SK-N-SH treated with all-trans-retinoic acid at 6 μM for 48 hours (cell line): ENCODE data around the gene TDRD12.
"Not testable (repeated sequence)": the region's sequence is repeated elsewhere in the genome, so short reads cannot be mapped to it uniquely, and the experiment has no call there.

Experiments used
- ATAC-seq: fragments of 200-7000 bp; cut with Tn5 transposase; 3 replicates; pipeline ENCODE4 v1.9.1; 2020; ENCODE audit warnings: mild to moderate bottlenecking, moderate library complexity
- BACH2 ChIP-seq: fragments of 250-450 bp; sonication (Bioruptor Pico); IDR thresholded peaks from 2 replicates; pipeline ENCODE4 v1.9.0; 2021; ENCODE audit warnings: mild to moderate bottlenecking, borderline replicate concordance
- ESRRG ChIP-seq: fragments of 250-450 bp; sonication (Bioruptor Pico); IDR thresholded peaks from 2 replicates; pipeline ENCODE4 v1.6.1; 2021; ENCODE audit warnings: mild to moderate bottlenecking
- GLIS3 ChIP-seq: fragments of 250-450 bp; sonication (Bioruptor Pico); IDR thresholded peaks from 2 replicates; pipeline ENCODE4 v1.5.0; 2020; ENCODE audit warnings: mild to moderate bottlenecking, moderate library complexity
- OSR1 ChIP-seq: fragments of 250-450 bp; sonication (Bioruptor Pico); IDR thresholded peaks from 2 replicates; pipeline ENCODE4 v1.8.0; 2022; ENCODE audit warnings: moderate library complexity, mild to moderate bottlenecking, inconsistent platforms
- PPARA ChIP-seq: fragments of 250-450 bp; sonication (Bioruptor Pico); IDR thresholded peaks from 2 replicates; pipeline ENCODE4 v1.5.0; 2020; ENCODE audit warnings: mild to moderate bottlenecking, borderline replicate concordance
- SNAI2 ChIP-seq: fragments of 250-450 bp; sonication (Bioruptor Pico); IDR thresholded peaks from 2 replicates; pipeline ENCODE4 v1.5.0; 2020; ENCODE audit warnings: mild to moderate bottlenecking, moderate library complexity
- TCF4 ChIP-seq: fragments of 250-450 bp; sonication (Bioruptor Pico); IDR thresholded peaks from 2 replicates; pipeline ENCODE4 v1.8.0; 2021; ENCODE audit warnings: mild to moderate bottlenecking, moderate library complexity, borderline replicate concordance
- ZNF565 ChIP-seq: fragments of 450-650 bp; formaldehyde crosslinking; conservative IDR thresholded peaks from 2 replicates; pipeline ENCODE4 v1.5.0; 2020; ENCODE audit warnings: low read depth, mild to moderate bottlenecking, moderate library complexity
- ZNF70 ChIP-seq: fragments of 450-650 bp; formaldehyde crosslinking; IDR thresholded peaks from 2 replicates; pipeline ENCODE4 v1.5.0; 2020; ENCODE audit warnings: mild to moderate bottlenecking, moderate library complexity
- TF ChIP-seq, protein P1 (sequence below): fragments of 250-450 bp; sonication (Bioruptor Pico); IDR thresholded peaks from 2 replicates; pipeline ENCODE4 v1.8.0; 2020; ENCODE audit warnings: mild to moderate bottlenecking, moderate library complexity, borderline replicate concordance
- TF ChIP-seq, protein P2 (sequence below): fragments of 250-450 bp; sonication (Bioruptor Pico); IDR thresholded peaks from 2 replicates; pipeline ENCODE4 v1.5.1; 2021; ENCODE audit warnings: mild to moderate bottlenecking, moderate library complexity
- TF ChIP-seq, protein P3 (sequence below): fragments of 250-450 bp; sonication (Bioruptor Pico); IDR thresholded peaks from 2 replicates; pipeline ENCODE4 v1.5.1; 2020; ENCODE audit warnings: low read depth, mild to moderate bottlenecking, moderate library complexity
- TF ChIP-seq, protein P4 (sequence below): fragments of 250-450 bp; sonication (Bioruptor Pico); IDR thresholded peaks from 2 replicates; pipeline ENCODE4 v1.5.0; 2020; ENCODE audit warnings: mild to moderate bottlenecking, moderate library complexity
- TF ChIP-seq, protein P5 (sequence below): fragments of 250-450 bp; sonication (Bioruptor Pico); IDR thresholded peaks from 2 replicates; pipeline ENCODE4 v1.8.0; 2021; ENCODE audit warnings: low read depth, mild to moderate bottlenecking, moderate library complexity, borderline replicate concordance

TDRD12 gene

DNA sequence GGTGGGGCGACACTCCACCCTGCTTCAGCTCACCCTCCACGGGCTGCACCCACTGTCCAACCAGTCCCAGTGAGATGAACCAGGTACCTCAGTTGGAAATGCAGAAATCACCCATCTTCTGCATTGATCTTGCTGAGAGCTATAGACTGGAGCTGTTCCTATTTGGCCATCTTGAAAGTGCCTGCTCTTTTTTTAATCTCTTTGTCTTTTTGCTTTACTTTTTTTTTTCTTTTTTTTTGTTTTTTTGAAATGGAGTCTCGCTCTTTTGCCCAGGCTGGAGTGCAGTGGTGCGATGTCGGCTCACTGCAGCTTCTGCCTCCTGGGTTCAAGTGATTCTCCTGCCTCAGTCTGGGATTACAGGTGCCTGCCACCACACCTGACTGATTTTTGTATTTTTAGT is 68.3 kb downstream of the TDRD12 start:
- ATAC-seq: not testable (repeated sequence)

DNA sequence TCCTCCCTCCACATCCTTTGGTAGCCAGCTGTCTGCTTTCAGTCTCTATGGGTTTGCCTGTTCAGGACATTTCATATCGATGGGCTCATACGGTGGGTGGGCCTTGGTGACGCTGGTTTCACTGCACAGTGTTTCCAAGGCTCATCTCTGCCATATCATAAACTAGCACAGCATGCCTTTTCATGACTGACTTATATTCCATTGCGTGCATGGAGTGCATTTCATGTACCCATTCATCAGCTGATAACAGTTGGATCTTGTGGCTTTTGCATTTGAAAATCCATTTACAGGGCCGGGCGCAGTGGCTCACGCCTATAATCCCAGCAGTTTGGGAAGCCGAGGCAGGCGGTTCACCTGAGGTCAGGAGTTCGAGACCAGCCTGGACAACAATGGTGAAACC is 69.9 kb downstream of the TDRD12 start:
- TF ChIP-seq GLIS3 (CRISPR knock-in tag) (no peak), BACH2 (CRISPR knock-in tag) (no peak), ZNF565 (CRISPR knock-in tag) (no peak), SNAI2 (CRISPR knock-in tag) (no peak)
- TF ChIP-seq, protein P1, sequence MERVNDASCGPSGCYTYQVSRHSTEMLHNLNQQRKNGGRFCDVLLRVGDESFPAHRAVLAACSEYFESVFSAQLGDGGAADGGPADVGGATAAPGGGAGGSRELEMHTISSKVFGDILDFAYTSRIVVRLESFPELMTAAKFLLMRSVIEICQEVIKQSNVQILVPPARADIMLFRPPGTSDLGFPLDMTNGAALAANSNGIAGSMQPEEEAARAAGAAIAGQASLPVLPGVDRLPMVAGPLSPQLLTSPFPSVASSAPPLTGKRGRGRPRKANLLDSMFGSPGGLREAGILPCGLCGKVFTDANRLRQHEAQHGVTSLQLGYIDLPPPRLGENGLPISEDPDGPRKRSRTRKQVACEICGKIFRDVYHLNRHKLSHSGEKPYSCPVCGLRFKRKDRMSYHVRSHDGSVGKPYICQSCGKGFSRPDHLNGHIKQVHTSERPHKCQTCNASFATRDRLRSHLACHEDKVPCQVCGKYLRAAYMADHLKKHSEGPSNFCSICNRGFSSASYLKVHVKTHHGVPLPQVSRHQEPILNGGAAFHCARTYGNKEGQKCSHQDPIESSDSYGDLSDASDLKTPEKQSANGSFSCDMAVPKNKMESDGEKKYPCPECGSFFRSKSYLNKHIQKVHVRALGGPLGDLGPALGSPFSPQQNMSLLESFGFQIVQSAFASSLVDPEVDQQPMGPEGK (CRISPR knock-in tag): no peak
- TF ChIP-seq, protein P2, sequence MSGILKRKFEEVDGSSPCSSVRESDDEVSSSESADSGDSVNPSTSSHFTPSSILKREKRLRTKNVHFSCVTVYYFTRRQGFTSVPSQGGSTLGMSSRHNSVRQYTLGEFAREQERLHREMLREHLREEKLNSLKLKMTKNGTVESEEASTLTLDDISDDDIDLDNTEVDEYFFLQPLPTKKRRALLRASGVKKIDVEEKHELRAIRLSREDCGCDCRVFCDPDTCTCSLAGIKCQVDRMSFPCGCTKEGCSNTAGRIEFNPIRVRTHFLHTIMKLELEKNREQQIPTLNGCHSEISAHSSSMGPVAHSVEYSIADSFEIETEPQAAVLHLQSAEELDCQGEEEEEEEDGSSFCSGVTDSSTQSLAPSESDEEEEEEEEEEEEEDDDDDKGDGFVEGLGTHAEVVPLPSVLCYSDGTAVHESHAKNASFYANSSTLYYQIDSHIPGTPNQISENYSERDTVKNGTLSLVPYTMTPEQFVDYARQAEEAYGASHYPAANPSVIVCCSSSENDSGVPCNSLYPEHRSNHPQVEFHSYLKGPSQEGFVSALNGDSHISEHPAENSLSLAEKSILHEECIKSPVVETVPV (CRISPR knock-in tag): no peak
- TF ChIP-seq, protein P3, sequence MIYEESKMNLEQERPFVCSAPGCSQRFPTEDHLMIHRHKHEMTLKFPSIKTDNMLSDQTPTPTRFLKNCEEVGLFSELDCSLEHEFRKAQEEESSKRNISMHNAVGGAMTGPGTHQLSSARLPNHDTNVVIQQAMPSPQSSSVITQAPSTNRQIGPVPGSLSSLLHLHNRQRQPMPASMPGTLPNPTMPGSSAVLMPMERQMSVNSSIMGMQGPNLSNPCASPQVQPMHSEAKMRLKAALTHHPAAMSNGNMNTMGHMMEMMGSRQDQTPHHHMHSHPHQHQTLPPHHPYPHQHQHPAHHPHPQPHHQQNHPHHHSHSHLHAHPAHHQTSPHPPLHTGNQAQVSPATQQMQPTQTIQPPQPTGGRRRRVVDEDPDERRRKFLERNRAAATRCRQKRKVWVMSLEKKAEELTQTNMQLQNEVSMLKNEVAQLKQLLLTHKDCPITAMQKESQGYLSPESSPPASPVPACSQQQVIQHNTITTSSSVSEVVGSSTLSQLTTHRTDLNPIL (CRISPR knock-in tag): no peak
- TF ChIP-seq, protein P4, sequence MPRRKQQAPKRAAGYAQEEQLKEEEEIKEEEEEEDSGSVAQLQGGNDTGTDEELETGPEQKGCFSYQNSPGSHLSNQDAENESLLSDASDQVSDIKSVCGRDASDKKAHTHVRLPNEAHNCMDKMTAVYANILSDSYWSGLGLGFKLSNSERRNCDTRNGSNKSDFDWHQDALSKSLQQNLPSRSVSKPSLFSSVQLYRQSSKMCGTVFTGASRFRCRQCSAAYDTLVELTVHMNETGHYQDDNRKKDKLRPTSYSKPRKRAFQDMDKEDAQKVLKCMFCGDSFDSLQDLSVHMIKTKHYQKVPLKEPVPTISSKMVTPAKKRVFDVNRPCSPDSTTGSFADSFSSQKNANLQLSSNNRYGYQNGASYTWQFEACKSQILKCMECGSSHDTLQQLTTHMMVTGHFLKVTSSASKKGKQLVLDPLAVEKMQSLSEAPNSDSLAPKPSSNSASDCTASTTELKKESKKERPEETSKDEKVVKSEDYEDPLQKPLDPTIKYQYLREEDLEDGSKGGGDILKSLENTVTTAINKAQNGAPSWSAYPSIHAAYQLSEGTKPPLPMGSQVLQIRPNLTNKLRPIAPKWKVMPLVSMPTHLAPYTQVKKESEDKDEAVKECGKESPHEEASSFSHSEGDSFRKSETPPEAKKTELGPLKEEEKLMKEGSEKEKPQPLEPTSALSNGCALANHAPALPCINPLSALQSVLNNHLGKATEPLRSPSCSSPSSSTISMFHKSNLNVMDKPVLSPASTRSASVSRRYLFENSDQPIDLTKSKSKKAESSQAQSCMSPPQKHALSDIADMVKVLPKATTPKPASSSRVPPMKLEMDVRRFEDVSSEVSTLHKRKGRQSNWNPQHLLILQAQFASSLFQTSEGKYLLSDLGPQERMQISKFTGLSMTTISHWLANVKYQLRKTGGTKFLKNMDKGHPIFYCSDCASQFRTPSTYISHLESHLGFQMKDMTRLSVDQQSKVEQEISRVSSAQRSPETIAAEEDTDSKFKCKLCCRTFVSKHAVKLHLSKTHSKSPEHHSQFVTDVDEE (CRISPR knock-in tag): no peak
- TF ChIP-seq, protein P5, sequence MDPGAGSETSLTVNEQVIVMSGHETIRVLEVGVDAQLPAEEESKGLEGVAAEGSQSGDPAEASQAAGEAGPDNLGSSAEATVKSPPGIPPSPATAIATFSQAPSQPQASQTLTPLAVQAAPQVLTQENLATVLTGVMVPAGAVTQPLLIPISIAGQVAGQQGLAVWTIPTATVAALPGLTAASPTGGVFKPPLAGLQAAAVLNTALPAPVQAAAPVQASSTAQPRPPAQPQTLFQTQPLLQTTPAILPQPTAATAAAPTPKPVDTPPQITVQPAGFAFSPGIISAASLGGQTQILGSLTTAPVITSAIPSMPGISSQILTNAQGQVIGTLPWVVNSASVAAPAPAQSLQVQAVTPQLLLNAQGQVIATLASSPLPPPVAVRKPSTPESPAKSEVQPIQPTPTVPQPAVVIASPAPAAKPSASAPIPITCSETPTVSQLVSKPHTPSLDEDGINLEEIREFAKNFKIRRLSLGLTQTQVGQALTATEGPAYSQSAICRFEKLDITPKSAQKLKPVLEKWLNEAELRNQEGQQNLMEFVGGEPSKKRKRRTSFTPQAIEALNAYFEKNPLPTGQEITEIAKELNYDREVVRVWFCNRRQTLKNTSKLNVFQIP (CRISPR knock-in tag): no peak
- no peak for ATAC-seq

DNA sequence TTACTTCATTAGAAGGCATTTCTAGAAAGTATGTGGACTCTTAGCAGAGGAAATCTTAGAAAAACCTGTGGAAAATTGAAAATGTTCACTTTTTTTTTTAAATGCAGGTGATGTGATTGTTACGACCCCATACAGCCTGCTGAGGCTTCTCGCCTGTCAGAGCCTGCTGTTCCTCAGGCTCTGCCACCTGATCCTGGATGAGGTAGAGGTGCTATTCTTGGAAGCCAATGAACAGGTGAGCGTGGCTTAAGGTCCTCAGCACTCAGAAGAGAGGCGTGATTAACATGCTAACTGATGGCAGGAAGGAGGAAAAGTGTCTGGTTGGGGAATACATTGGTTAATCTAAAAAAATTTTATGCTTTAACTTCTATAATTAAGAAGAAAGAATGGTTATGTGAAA is 78.6 kb downstream of the TDRD12 start:
- TF ChIP-seq OSR1 (CRISPR knock-in tag) (no peak), PPARA (no peak), SNAI2 (CRISPR knock-in tag) (no peak), ZNF70 (CRISPR knock-in tag) (no peak)
- TF ChIP-seq, protein P1 (CRISPR knock-in tag): no peak
- TF ChIP-seq, protein P2 (CRISPR knock-in tag): no peak
- TF ChIP-seq, all 23 proteins: peak for 0
- no peak for ATAC-seq

DNA sequence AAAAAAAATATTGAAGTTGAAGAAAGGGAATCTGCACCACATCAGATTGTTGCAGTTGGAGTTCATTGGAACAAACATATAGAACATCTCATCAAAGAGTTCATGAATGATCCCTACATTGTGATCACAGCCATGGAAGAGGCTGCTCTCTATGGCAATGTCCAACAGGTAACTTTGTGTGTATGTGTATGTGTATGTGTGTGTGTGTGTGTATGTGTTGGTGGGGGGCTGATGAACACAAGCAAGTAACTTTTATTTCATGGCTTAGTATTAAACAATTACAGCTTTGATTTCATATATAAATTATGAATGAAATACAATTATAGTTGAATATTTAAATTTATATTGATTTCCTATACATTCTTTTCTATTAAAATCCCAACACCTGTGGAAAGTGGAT is 80.6 kb downstream of the TDRD12 start:
- TF ChIP-seq, protein P4 (CRISPR knock-in tag): no peak
- TF ChIP-seq BACH2 (CRISPR knock-in tag) (no peak), ZNF70 (CRISPR knock-in tag) (no peak), ESRRG (CRISPR knock-in tag) (no peak), OSR1 (CRISPR knock-in tag) (no peak), TCF4 (CRISPR knock-in tag) (no peak)
- TF ChIP-seq, protein P2 (CRISPR knock-in tag): no peak
- TF ChIP-seq, protein P3 (CRISPR knock-in tag): no peak

More for the DNA sequence above, 80.6 kb downstream of the TDRD12 start:
- no peak for ATAC-seq
